ENCODE measurements around the gene ERC2. TPM values are rescaled to one million over a fixed set of nuclear protein-coding genes. Genes with fewer than 3 reads are reported as not detected.

The ERC2 gene
- total and polyA plus RNA-seq, 2 donors (not counting 1 experiment from before 2014, with no cell fraction given) = 0.14 to 0.17 TPM

DNA sequence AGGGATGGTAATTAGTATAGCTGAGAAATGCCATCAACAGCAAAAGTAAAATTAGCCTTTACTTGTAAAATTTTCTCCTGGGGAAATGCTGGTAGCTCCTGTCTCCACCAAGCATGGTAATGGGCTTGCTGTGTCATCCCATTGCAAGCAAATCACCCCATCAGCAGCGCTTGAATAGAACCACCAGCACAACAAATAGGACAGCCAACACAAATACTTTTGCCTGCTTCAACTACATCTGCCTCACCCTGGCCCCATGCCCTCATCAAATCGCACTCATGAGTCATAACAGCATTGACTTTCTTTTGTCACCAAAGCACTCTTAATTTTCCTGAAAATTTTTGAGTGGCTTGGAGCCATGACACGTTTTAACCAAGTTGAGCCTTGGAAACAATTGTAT is 52.6 kb downstream of the ERC2 start:
- Histone ChIP-seq H3K4me3 (replicated peaks in 1 of 4; ENCODE audit: control extremely low read depth in 1 of 4, insufficient read depth in 1 of 4, low read depth in 3 of 4, low read length in 4 of 4) (no peak overlapping the region), H3K4me1 (ENCODE audit: control insufficient read depth, extremely low read depth, insufficient read depth, low read length) (no peaks in the 10 kb centered on the region), H3K9ac (ENCODE audit: insufficient read depth, low read length) (no peak overlapping the region), H3K36me3 (ENCODE audit: control insufficient read depth, insufficient read depth, low read length) (no peaks in the 10 kb centered on the region), H3K4me2 (ENCODE audit: extremely low read depth, insufficient read depth, low read length) (no peak overlapping the region), H3K79me2 (ENCODE audit: control insufficient read depth, insufficient read depth, low read length) (no peaks in the 10 kb centered on the region), H4K20me1 (ENCODE audit: control insufficient read depth, extremely low read depth, insufficient read depth, low read length) (no peaks in the 10 kb centered on the region), H3K9me3 (ENCODE audit: control insufficient read depth, insufficient read depth, low read depth, low read length) (no peaks in the 10 kb centered on the region), H3K27ac (ENCODE audit: insufficient read depth, low read length) (no peak overlapping the region), H3K27me3 (ENCODE audit: control insufficient read depth, insufficient read depth, low read length) (no peaks in the 10 kb centered on the region), H2AFZ (ENCODE audit: low read length) (no peak overlapping the region)
- TF ChIP-seq, protein P1, sequence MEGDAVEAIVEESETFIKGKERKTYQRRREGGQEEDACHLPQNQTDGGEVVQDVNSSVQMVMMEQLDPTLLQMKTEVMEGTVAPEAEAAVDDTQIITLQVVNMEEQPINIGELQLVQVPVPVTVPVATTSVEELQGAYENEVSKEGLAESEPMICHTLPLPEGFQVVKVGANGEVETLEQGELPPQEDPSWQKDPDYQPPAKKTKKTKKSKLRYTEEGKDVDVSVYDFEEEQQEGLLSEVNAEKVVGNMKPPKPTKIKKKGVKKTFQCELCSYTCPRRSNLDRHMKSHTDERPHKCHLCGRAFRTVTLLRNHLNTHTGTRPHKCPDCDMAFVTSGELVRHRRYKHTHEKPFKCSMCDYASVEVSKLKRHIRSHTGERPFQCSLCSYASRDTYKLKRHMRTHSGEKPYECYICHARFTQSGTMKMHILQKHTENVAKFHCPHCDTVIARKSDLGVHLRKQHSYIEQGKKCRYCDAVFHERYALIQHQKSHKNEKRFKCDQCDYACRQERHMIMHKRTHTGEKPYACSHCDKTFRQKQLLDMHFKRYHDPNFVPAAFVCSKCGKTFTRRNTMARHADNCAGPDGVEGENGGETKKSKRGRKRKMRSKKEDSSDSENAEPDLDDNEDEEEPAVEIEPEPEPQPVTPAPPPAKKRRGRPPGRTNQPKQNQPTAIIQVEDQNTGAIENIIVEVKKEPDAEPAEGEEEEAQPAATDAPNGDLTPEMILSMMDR (conservative IDR thresholded peaks at IDR 0.05 in 1 of 2, IDR thresholded peaks at IDR 0.05 in 1 of 2; ENCODE audit: low read depth in 1 of 2, low read length in 2 of 2) = no peak
- TF ChIP-seq EZH2 (IDR thresholded peaks at IDR 0.05; ENCODE audit: low read length, missing control alignments) = no peak
- DNase-seq (ENCODE audit: low read depth in 2 of 2) = peak in 1 of 2 donors; percentile 48

DNA sequence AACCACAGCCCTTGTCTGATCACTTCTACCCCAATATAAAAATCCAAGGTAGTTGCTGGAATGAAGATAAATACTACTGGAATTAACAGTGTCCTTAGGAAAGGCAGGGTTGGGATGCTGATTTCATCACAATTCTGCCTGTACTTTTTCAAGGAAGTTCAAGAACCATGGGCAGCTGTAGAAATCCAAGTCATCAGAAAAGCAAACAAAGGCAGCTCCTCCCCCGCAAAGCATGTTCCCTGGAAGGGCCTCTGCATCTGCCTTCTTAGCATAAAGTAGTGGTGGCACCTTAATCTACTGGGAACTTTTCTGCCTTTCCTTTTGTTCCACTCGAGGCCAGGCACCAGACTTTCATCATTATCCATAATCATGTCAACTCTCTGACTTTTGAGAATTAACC is 54.4 kb downstream of the ERC2 start:
- Histone ChIP-seq H2AFZ (ENCODE audit: low read length) (no peak overlapping the region), H3K79me2 (ENCODE audit: control insufficient read depth, insufficient read depth, low read length) (no peaks in the 10 kb centered on the region), H3K4me3 (replicated peaks in 1 of 4; ENCODE audit: control extremely low read depth in 1 of 4, insufficient read depth in 1 of 4, low read depth in 3 of 4, low read length in 4 of 4) (no peak overlapping the region), H3K36me3 (ENCODE audit: control insufficient read depth, insufficient read depth, low read length) (no peaks in the 10 kb centered on the region), H4K20me1 (ENCODE audit: control insufficient read depth, extremely low read depth, insufficient read depth, low read length) (no peaks in the 10 kb centered on the region), H3K4me2 (ENCODE audit: extremely low read depth, insufficient read depth, low read length) (no peak overlapping the region), H3K27me3 (ENCODE audit: control insufficient read depth, insufficient read depth, low read length) (no peaks in the 10 kb centered on the region), H3K9me3 (ENCODE audit: control insufficient read depth, insufficient read depth, low read depth, low read length) (no peaks in the 10 kb centered on the region), H3K4me1 (ENCODE audit: control insufficient read depth, extremely low read depth, insufficient read depth, low read length) (no peaks in the 10 kb centered on the region), H3K9ac (ENCODE audit: insufficient read depth, low read length) (no peak overlapping the region), H3K27ac (ENCODE audit: insufficient read depth, low read length) (no peak overlapping the region)
- no peak for DNase-seq (ENCODE audit: low read depth in 2 of 2)
- TF ChIP-seq, protein P1 (conservative IDR thresholded peaks at IDR 0.05 in 1 of 2, IDR thresholded peaks at IDR 0.05 in 1 of 2; ENCODE audit: low read depth in 1 of 2, low read length in 2 of 2) = no peak
- no peak for TF ChIP-seq EZH2 (IDR thresholded peaks at IDR 0.05; ENCODE audit: low read length, missing control alignments)

DNA sequence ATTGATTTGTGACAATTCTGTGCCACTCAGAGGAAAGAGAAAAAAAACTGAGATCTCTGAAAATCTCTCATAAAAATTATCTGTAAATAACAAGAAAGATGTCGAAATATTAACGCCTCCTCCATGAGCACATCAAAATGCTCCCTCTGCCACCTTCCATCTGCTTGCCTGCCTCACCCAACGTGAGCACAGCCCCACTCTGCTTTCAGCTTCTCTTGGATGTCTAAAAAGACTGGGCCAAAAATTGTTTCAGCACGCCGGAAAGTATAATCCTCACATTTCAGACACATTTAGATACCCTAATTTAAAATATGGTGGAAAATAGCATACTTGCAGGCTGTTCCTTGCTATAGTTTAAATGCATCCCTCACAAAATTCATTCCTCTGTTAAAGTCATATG is 57.1 kb downstream of the ERC2 start:
- Histone ChIP-seq H2AFZ (ENCODE audit: low read length) (no peak overlapping the region), H3K4me3 (replicated peaks in 1 of 4; ENCODE audit: control extremely low read depth in 1 of 4, insufficient read depth in 1 of 4, low read depth in 3 of 4, low read length in 4 of 4) (no peak overlapping the region), H3K79me2 (ENCODE audit: control insufficient read depth, insufficient read depth, low read length) (no peaks in the 10 kb centered on the region)

More for the DNA sequence above, 57.1 kb downstream of the ERC2 start:
- Histone ChIP-seq H3K27ac (ENCODE audit: insufficient read depth, low read length) (no peak overlapping the region), H4K20me1 (ENCODE audit: control insufficient read depth, extremely low read depth, insufficient read depth, low read length) (no peaks in the 10 kb centered on the region), H3K9ac (ENCODE audit: insufficient read depth, low read length) (no peak overlapping the region), H3K4me2 (ENCODE audit: extremely low read depth, insufficient read depth, low read length) (no peak overlapping the region), H3K27me3 (ENCODE audit: control insufficient read depth, insufficient read depth, low read length) (no peaks in the 10 kb centered on the region), H3K4me1 (ENCODE audit: control insufficient read depth, extremely low read depth, insufficient read depth, low read length) (no peaks in the 10 kb centered on the region), H3K36me3 (ENCODE audit: control insufficient read depth, insufficient read depth, low read length) (no peaks in the 10 kb centered on the region), H3K9me3 (ENCODE audit: control insufficient read depth, insufficient read depth, low read depth, low read length) (no peaks in the 10 kb centered on the region)
- DNase-seq (ENCODE audit: low read depth in 2 of 2) = no peak
- no peak for TF ChIP-seq EZH2 (IDR thresholded peaks at IDR 0.05; ENCODE audit: low read length, missing control alignments)
- TF ChIP-seq, protein P1 (conservative IDR thresholded peaks at IDR 0.05 in 1 of 2, IDR thresholded peaks at IDR 0.05 in 1 of 2; ENCODE audit: low read depth in 1 of 2, low read length in 2 of 2) = no peak

Data from fibroblast of lung (primary cell).